ENCODE measurements around the gene AGER.

- TF ChIP-seq USF1 (IDR thresholded peaks at IDR 0.05; ENCODE audit: borderline replicate concordance, low read depth): no peak
- no peak for TF ChIP-seq CTCF (IDR thresholded peaks at IDR 0.05)
Measured at GRCh38 chr6:32174416-32174815, 9.6 kb downstream of the AGER start.
